Astrocyte (in vitro differentiated cells and primary cell): Measurements from ENCODE around the gene IL12RB2. TPM values are rescaled to one million over a fixed set of nuclear protein-coding genes. Genes with fewer than 3 reads are reported as not detected.

Experiments used
- DNase-seq: peaks from one replicate; pipeline ENCODE4 v3.0.0-alpha.2; 2010; ENCODE audit warnings: low read depth
- FAIRE-seq: peaks from 2 replicates; lab custom pipeline; 2011; peaks lifted over from hg19 to GRCh38; lab: Jason Lieb, UNC
- H2AFZ ChIP-seq: 2 replicates; pipeline ENCODE4 v1.6.0; 2012; ENCODE audit warnings: low read depth, low read length, inconsistent platforms
- H3K27ac ChIP-seq: 2 replicates; pipeline ENCODE4 v1.5.1; 2011; ENCODE audit warnings: low read depth, low read length, inconsistent platforms
- H3K27me3 ChIP-seq: 2 replicates; pipeline ENCODE4 v1.6.0; 2011; ENCODE audit warnings: low read length, inconsistent platforms; ENCODE audit not compliant: insufficient read depth
- H3K36me3 ChIP-seq: 2 replicates; pipeline ENCODE4 v1.5.1; 2011; ENCODE audit warnings: low read length, inconsistent platforms; ENCODE audit not compliant: insufficient read depth
- H3K4me1 ChIP-seq: 2 replicates; pipeline ENCODE4 v1.5.1; 2011; ENCODE audit warnings: low read length, inconsistent platforms; ENCODE audit not compliant: insufficient read depth
- H3K4me2 ChIP-seq: 2 replicates; pipeline ENCODE4 v1.6.0; 2012; ENCODE audit warnings: low read length, inconsistent platforms
- H3K4me3 ChIP-seq: 2 replicates; pipeline ENCODE4 v1.5.1; 2011; ENCODE audit warnings: low read depth, mild to moderate bottlenecking, low read length, inconsistent platforms; ENCODE audit not compliant: insufficient read depth
- H3K79me2 ChIP-seq: 2 replicates; pipeline ENCODE4 v1.6.0; 2012; ENCODE audit warnings: mild to moderate bottlenecking, low read length, inconsistent platforms; ENCODE audit not compliant: insufficient read depth
- H3K9ac ChIP-seq: 2 replicates; pipeline ENCODE4 v1.6.0; 2012; ENCODE audit warnings: mild to moderate bottlenecking, low read length, inconsistent platforms
- H3K9me3 ChIP-seq: 2 replicates; pipeline ENCODE4 v1.5.1; 2012; ENCODE audit warnings: low read depth, mild to moderate bottlenecking, low read length, inconsistent platforms; ENCODE audit not compliant: insufficient read depth
- H4K20me1 ChIP-seq: 2 replicates; pipeline ENCODE4 v1.6.0; 2012; ENCODE audit warnings: low read length, inconsistent platforms; ENCODE audit not compliant: insufficient read depth
- H3K27ac Mint-ChIP-seq: one replicate; pipeline ENCODE4 v1.8.0; 2021; ENCODE audit warnings: mild to moderate bottlenecking, mixed read lengths; ENCODE audit not compliant: unreplicated experiment
- H3K27me3 Mint-ChIP-seq: one replicate; pipeline ENCODE4 v1.8.0; 2021; ENCODE audit warnings: low read depth, mixed read lengths; ENCODE audit not compliant: unreplicated experiment
- H3K36me3 Mint-ChIP-seq: one replicate; pipeline ENCODE4 v1.8.0; 2021; ENCODE audit warnings: low read depth, mixed read lengths; ENCODE audit not compliant: unreplicated experiment
- H3K4me1 Mint-ChIP-seq: one replicate; pipeline ENCODE4 v1.8.0; 2021; ENCODE audit warnings: low read depth, mixed read lengths; ENCODE audit not compliant: unreplicated experiment
- H3K4me3 Mint-ChIP-seq: one replicate; pipeline ENCODE4 v1.8.0; 2021; ENCODE audit warnings: mild to moderate bottlenecking, moderate library complexity, mixed read lengths; ENCODE audit not compliant: unreplicated experiment
- H3K9me3 Mint-ChIP-seq: one replicate; pipeline ENCODE4 v1.8.0; 2021; ENCODE audit warnings: mild to moderate bottlenecking, mixed read lengths; ENCODE audit not compliant: unreplicated experiment
- EZH2 ChIP-seq: IDR thresholded peaks from 2 replicates; pipeline ENCODE4 v1.6.1; 2012; ENCODE audit warnings: mild to moderate bottlenecking, low read length, inconsistent platforms; ENCODE audit not compliant: insufficient read depth
- total RNA-seq: library from RNA; stranded (reverse); gene quantifications from 2 replicates; pipeline ENCODE4 v1.2.1, GENCODE V29; 2021
- TF ChIP-seq, protein P1 (sequence below): IDR thresholded peaks from 2 replicates; pipeline ENCODE4 v1.5.1; 2011; ENCODE audit warnings: low read depth, mild to moderate bottlenecking, inconsistent platforms, low read length, moderate library complexity; ENCODE audit not compliant: insufficient read depth

The IL12RB2 gene
- total RNA-seq, 1 donor from 2014 or later, result 0.11 TPM

DNA sequence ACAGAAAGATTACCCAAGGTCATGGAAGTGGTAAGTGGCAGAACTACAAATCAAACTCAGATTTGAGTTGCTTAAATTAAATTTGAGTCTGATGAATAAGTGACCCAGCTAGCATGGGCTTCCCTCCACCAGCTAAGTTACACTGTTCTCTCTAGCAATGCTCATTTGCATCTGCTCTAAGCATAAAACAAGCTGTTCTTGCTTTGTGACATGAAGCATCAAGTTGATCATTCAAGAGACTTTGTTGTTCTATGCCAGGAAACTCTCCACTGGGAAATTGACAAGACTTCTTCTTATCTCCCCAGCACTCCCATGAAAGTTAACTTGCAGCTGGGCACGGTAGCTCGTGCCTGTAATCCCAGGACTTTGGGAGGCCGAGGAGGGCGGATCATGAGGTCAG lies 73.5 kb downstream of the IL12RB2 start:
- no peaks in the 10 kb centered on the region for H3K27me3 Mint-ChIP-seq
- H3K4me3 Mint-ChIP-seq, result no peak overlapping the region
- no peaks in the 10 kb centered on the region for H3K79me2 ChIP-seq
- TF ChIP-seq, protein P1, sequence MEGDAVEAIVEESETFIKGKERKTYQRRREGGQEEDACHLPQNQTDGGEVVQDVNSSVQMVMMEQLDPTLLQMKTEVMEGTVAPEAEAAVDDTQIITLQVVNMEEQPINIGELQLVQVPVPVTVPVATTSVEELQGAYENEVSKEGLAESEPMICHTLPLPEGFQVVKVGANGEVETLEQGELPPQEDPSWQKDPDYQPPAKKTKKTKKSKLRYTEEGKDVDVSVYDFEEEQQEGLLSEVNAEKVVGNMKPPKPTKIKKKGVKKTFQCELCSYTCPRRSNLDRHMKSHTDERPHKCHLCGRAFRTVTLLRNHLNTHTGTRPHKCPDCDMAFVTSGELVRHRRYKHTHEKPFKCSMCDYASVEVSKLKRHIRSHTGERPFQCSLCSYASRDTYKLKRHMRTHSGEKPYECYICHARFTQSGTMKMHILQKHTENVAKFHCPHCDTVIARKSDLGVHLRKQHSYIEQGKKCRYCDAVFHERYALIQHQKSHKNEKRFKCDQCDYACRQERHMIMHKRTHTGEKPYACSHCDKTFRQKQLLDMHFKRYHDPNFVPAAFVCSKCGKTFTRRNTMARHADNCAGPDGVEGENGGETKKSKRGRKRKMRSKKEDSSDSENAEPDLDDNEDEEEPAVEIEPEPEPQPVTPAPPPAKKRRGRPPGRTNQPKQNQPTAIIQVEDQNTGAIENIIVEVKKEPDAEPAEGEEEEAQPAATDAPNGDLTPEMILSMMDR, result no peak
- no peak for TF ChIP-seq EZH2
- peaks cover 7% of the 10 kb centered on the region for H3K4me1 Mint-ChIP-seq
- H3K4me2 ChIP-seq, result no peak overlapping the region
- no peaks in the 10 kb centered on the region for H3K27me3 ChIP-seq
- no peak overlapping the region for H3K27ac ChIP-seq
- peaks cover 10% of the 10 kb centered on the region for H3K9me3 Mint-ChIP-seq
- peaks cover 14% of the 10 kb centered on the region for H3K36me3 Mint-ChIP-seq
- no peak overlapping the region for H3K27ac Mint-ChIP-seq
- FAIRE-seq (no peak), DNase-seq (no peak)
- H3K4me3 ChIP-seq, result no peak overlapping the region
- H3K9ac ChIP-seq, result no peak overlapping the region
- H2AFZ ChIP-seq, result no peak overlapping the region
- no peaks in the 10 kb centered on the region for H4K20me1 ChIP-seq
- H3K9me3 ChIP-seq, result peaks cover 7% of the 10 kb centered on the region
- no peaks in the 10 kb centered on the region for H3K36me3 ChIP-seq
- H3K4me1 ChIP-seq, result no peaks in the 10 kb centered on the region

DNA sequence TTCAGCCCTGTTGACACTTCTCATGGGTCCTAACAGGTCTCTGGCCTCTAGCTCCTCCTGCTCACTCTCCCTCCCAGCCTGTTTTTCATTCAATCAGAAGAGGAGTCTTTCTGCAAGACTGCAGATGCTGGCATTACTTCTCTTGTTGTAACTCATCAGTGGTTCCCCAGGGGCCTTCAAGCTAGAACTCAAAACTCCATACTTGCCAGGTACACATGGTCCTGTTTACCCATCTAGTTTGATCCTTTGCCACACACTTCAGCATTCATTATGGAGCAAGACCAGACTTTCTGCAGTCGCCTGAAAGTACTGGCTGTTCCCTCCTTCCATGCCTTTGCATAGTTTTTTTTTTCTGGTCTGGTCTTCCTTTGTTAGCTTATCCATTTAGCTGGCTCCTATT lies 74.6 kb downstream of the IL12RB2 start:
- Histone ChIP-seq H2AFZ (no peak overlapping the region), H3K4me3 (no peak overlapping the region), H3K9me3 (peaks cover 7% of the 10 kb centered on the region), H3K27me3 (no peaks in the 10 kb centered on the region), H3K36me3 (no peaks in the 10 kb centered on the region), H3K79me2 (no peaks in the 10 kb centered on the region), H3K4me1 (no peaks in the 10 kb centered on the region), H4K20me1 (no peaks in the 10 kb centered on the region), H3K9ac (no peak overlapping the region), H3K27ac (no peak overlapping the region), H3K4me2 (no peak overlapping the region)
- Mint-ChIP-seq H3K4me1 (peaks cover 2% of the 10 kb centered on the region), H3K9me3 (peaks cover 10% of the 10 kb centered on the region), H3K27me3 (no peaks in the 10 kb centered on the region), H3K27ac (no peak overlapping the region), H3K4me3 (no peak overlapping the region), H3K36me3 (peaks cover 16% of the 10 kb centered on the region)
- DNase-seq (no peak), FAIRE-seq (no peak)
- TF ChIP-seq, protein P1, result no peak
- no peak for TF ChIP-seq EZH2

DNA sequence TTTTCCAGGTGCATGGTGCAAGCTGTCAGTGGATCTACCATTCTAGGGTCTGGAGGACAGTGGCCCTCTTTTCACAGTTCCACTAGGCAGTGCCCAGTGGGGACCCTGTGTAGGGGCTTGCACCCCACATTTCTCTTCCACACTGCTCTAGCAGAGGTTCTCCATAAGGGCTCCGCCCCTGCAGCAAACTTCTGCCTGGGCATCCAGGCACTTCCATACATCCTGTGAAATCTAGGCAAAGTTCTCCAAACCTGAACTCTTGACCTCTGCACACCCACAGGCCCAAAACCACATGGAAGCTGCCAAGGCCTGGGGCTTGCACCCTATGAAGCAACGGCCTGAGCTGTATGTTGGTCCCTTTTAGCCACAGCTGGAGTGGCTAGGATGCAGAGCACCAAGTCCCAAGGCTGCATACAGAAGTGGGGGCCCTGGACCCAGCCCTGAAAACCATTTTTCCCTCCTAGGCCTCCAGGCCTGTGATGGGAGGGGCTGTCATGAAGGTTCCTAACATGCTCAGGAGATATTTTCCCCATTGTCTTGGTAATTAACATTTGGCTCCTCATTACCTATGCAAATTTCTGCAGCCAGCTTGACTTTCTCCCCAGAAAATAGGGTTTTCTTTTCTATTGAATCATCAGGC lies 76.4 kb downstream of the IL12RB2 start:
- peaks cover 7% of the 10 kb centered on the region for H3K9me3 ChIP-seq
- no peak overlapping the region for H3K4me2 ChIP-seq
- no peaks in the 10 kb centered on the region for H3K27me3 Mint-ChIP-seq
- no peak overlapping the region for H2AFZ ChIP-seq
- H3K4me3 ChIP-seq, result no peak overlapping the region
- TF ChIP-seq EZH2, result no peak
- TF ChIP-seq, protein P1, result no peak
- peaks cover 18% of the 10 kb centered on the region for H3K36me3 Mint-ChIP-seq
- H3K4me1 ChIP-seq, result no peaks in the 10 kb centered on the region
- peaks cover 10% of the 10 kb centered on the region for H3K9me3 Mint-ChIP-seq
- no peak overlapping the region for H3K27ac Mint-ChIP-seq
- DNase-seq (no peak), FAIRE-seq (no peak)
- no peaks in the 10 kb centered on the region for H3K79me2 ChIP-seq
- no peak overlapping the region for H3K4me3 Mint-ChIP-seq
- no peak overlapping the region for H3K27ac ChIP-seq
- no peaks in the 10 kb centered on the region for H3K4me1 Mint-ChIP-seq
- no peaks in the 10 kb centered on the region for H3K36me3 ChIP-seq
- no peak overlapping the region for H3K9ac ChIP-seq
- H4K20me1 ChIP-seq, result no peaks in the 10 kb centered on the region
- H3K27me3 ChIP-seq, result no peaks in the 10 kb centered on the region
